SKM-1 treated with dmso at 0.1 percent for 144 hours (cell line): ENCODE results near the gene TMEM271.
"Not testable (repeated sequence)": the region's sequence is repeated elsewhere in the genome, so short reads cannot be mapped to it uniquely, and the experiment has no call there.

Source experiments
- DNase-seq: peaks from one replicate; lab custom pipeline; 2025; ENCODE audit not compliant: unreplicated experiment; lab: John Stamatoyannopoulos, UW

Gene TMEM271

GRCh38 chr4:566508-567295 lies 9.4 kb downstream of the TMEM271 start:
- DNase-seq, result no peak

DNA sequence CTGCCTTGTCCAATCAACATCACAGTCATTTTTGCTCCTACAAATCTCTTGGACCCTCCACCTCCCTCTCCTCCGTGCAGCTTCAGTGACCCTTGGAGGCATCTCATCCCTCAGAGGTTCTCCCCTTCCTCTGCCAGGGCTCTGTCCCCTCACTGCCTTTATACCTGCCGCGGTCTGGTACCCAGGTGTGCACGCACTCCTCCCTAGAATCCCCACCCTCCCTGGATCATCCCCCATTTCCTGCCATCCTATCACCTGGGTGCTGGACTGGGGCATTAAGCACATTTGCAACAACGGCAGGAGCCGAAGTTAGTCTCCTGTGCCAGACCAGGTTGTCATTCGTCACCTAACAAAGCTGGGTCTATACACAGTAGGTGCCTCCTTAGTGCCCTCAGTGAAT lies 10.1 kb downstream of the TMEM271 start:
- DNase-seq, result no peak

GRCh38 chr4:565614-566013 lies 10.5 kb downstream of the TMEM271 start:
- DNase-seq, result not testable (repeated sequence)

- not testable (repeated sequence) for DNase-seq
These were observed 13.6 kb downstream of the TMEM271 start for GRCh38 chr4:562458-562857.

DNA sequence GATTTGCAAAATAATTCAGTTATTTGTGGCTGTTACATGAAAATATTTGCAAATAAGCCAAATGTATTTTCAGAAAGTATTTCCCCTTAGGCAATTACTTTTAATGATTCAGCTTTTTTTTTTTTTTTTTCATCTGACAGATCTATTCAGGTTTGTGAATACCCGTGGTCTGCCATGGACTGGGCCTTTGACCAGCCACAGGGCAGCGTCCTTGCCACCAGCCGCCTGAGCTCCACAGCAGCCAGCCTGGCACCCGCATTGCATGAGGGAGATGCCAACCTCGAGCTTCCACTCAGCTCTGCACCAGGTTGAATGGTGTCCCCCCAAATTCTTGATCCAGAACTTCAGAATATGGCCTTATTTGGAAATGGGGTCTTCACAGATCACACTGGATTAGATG lies 14.7 kb downstream of the TMEM271 start:
- no peak for DNase-seq

- DNase-seq, result no peak
These were observed 15.3 kb downstream of the TMEM271 start for GRCh38 chr4:560731-561291.

DNA sequence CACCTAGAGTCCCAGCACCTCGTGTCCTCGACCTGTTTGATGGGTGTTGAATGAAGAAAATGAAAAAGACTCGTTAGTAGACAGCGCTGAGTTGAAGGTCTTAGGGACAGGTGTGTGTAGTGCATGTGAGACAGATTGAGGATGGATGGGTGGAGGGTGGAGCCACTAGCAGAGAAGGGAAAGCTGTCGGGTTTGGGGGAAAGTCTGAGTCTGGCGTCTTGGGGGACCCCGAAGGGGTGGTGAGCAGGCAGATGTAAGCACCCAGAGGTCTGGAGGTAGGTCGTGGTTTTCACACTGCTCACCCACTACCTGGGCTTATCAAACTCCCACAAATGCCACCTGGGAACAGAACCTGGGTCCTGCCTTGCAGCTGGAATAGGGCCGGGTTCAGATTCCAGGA lies 16.0 kb downstream of the TMEM271 start:
- DNase-seq, result no peak

- DNase-seq, result no peak
These were observed 20.4 kb downstream of the TMEM271 start for GRCh38 chr4:555566-556275.

DNA sequence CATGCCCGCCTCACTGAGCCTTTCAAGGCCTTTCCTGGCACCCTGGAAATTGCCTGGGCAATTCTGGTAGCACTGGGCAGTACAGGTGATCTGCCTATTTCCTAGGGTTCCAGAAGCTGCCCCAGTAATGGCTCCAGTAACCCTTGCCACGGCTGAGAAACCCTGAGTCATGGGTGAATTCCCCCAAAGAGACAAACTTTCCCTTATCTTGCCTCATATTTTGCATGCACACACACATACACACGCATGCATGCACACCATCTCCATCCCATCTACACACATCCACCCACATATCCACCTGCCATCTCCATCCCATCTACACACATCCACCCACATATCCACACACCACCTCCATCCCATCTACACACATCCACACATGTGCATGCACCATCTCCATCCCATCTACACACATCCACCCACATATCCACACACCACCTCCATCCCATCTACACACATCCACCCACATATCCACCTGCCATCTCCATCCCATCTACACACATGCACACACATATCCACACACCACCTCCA lies 21.2 kb downstream of the TMEM271 start:
- not testable (repeated sequence) for DNase-seq

DNA sequence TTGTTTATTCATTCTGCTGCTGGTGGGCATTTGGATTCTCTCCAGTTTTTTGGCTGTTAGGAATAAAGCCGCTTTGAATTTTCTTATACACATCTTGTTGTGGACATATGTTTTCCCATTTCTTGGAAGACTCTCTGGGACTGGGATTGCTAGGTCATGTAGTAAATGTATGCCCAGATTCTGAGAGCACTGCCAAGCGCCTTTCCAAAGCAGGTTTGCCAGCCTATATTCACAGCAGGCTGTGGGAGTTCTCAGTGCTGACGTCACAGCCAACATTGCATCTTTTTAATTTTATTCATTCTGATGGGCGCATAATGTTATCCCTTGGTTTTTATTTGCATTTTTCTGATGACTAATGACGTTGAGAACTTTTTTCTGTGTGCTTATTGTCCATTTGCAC lies 24.1 kb downstream of the TMEM271 start:
- DNase-seq, result no peak

- not testable (repeated sequence) for DNase-seq
These were observed 25.8 kb downstream of the TMEM271 start for GRCh38 chr4:550268-550667.

GRCh38 chr4:548976-549375 lies 27.1 kb downstream of the TMEM271 start:
- DNase-seq, result no peak

DNA sequence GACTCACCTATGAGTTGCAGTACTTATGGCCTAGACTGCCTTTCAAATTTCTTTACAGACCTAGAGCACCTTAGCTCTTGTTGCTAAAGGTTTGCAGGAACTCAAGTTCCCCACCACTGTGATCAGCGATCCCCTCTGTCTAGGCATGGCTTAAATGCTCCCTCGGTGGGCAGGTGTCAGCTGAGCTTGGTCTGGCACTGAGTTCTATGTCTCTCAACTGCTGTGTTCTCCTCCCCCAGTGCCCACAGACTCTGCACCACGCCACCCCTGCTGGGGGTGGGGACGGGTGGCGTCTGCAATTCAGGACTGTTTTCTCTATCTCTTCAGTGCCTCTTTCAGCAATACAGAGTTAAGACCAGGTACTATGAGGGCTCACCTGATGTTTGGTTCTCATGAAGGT lies 30.5 kb downstream of the TMEM271 start:
- no peak for DNase-seq

DNA sequence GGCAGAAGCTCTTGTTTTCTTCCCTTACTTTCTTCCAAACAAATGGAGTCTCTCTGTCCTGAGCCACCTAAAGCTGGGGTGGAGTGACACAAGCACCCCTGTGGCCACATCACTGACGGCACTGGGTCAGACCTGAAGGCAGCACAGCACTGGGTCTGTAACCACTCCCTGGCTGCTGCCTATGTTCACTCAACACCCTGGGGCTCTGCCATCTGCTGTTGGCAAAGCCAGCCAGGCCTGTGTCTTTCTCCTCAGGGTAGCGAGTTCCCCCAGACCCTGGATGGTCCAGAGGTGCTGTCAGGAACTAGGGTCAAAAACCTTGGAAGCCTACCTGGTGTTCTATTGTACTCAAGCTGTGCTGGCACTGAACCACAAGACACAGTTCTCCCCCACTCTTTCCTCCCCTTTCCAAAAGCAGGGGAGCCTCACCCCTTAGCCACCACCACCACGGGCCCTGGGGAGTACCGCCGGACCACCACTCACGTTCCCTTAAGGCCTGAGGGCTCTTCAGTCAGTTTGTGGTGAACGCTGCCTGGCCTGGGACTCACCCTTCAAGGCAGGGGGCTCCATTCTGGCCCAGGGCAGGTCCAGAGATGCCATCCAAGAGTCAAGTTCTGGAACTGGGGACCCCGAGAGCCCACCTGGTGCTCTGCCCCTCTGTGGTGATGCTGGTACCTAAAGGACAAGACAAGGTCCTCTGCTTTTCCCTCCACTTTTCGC lies 31.5 kb downstream of the TMEM271 start:
- no peak for DNase-seq

DNA sequence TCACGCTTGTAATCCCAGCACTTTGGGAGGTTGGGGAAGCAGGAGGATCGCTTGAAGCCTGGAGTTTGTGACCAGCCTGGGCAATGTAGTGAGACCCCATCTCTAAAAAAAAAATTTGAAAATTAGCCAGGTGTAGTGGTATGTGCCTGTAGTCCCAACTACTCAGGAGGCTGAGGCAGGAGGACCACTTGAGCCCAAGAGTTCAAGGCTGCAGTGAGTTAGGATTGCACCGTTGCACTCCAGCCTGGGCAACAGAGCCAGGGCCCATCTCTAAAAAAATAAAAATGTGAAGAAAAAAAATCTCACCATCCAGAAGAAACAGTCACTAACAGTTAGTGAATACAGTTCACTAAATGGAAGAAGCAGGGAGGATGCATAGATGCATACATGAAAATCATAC lies 34.8 kb downstream of the TMEM271 start:
- no peak for DNase-seq

DNA sequence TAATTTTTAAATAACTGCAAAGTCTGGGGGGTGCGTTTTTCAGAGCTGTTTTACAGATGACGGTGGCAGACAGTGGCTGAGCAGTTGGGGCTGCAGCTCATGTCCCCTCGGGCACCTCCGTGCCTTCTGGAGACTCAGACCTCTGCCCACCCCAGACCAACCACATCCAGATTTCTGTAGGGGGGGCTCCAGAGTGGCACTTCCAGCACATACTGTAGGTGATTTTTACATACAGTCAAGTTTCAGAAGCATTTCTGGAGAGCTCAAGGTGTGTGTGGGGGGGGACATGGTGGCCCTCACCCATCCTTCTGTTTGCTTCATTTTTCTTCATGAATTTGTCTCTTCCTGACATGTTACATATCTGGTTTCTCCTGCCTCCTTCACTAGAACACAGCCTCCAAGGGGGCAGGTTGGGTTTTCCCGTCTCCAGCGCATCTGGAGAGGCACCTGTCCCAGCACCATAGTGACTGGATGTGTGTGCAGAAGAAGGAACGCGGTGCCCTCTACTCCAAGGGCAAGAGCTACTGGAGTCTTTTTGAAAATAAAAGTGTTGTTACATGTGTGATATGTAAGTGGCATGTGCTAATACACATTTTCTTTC lies 37.5 kb downstream of the TMEM271 start:
- no peak for DNase-seq

DNA sequence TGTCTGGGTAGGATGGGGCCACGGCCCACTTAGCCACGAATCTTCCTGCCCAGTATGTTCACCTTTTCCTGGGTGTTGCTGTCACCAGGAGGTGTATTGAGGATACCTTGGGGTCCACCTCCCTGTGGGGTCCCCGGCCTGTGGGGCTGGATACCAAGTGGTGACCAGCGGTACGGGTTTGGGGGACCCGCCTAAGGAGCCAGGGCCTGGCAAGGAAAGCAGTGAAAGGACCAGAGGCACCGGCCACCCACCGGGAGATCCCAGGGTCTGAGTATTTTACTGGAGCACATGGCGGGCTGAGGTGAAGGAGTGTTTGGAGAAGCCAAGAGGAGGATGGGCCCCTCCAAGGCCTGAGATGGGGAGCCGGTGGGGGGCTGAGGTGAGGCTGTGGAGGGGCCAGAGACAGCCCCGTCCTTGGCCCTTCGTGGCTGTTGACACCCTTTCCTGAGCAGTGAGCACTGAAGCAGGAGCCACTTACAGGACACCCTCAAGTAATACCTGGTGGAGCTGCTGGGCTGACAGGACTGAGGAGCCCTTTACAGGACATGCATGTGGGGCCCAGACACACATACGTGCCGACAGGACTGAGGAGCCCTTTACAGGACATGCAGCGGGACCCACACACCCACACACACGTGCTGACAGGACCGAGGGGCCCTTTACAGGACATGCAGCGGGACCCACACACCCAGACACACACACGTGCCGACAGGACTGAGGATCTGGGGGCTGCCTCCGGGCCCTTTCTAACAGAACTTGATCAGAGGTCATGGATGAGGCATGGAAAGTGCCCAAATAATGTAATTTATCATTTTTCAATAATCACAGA lies 38.4 kb downstream of the TMEM271 start:
- no peak for DNase-seq

- no peak for DNase-seq
These were observed 39.6 kb downstream of the TMEM271 start for GRCh38 chr4:536351-536972.

DNA sequence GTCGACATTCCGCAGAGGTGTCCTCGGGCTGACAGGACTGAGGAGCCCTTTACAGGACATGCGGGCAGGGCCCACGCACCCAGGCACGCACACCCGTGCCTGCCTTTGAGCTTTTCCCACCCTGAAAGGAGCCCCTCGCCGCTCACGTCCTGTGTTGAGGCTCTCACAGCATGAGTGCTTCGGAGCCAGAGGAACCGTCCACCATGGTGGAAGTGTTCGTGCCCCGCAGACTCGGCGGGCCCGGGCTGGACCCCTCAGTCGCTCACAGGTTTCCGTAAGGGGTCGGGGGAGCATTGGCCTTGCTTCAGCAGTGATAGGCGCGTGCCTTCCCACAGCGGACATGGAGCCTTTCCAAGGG lies 40.2 kb downstream of the TMEM271 start:
- no peak for DNase-seq
